Measurements from ENCODE around the gene UBD.
A peak's percentile ranks its signal among the peaks of the same experiment; 100 is the strongest.

The UBD gene

DNA sequence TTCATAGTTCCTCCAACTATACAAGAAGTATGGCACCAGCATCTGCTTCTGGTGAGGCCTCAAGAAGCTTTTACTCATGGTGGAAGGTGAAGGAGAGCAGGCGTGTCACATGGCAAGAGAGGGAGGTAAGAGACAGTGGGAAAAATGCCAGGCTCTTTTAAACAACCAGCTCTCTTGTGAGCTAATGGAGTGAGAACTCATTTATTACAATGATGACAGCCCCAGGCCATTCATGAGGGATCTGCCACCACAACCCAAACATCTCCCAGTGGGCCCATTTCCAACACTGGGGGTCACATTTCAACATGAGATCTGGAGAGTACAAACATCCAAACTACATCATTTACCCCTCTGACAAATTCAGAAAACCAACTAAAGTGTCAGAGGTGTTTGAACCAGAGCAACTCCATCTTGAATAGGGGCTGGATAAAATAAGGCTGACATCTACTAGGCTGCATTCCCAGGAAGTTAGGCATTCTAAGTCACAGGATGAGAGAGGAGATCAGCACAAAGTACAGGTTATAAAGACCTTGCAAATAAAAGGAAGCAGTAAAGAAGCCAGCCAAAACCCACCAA is 2.2 kb upstream of the UBD start:
- no peak for DNase-seq (ENCODE audit: low read depth in 2 of 2)

DNA sequence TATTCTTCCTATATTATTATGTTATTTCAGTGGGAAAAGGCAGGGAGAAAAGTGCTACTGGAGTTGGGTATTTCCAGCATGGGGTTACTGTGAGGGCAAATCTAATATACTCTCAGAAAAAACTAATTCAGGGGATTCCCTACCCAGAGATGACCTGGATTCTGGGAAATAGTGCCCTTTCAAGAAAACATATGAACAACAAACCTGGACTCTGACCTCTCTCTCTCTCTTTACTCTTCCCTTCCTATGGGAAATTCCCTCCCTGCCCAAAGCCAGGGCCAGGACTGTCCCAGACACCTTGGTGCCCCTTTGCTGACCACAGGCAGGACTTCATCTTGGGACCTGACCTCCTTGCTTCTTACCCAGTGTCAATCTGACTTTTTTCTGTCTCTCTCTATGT is 1.6 kb upstream of the UBD start:
- DNase-seq (ENCODE audit: low read depth in 2 of 2), result no peak

DNA sequence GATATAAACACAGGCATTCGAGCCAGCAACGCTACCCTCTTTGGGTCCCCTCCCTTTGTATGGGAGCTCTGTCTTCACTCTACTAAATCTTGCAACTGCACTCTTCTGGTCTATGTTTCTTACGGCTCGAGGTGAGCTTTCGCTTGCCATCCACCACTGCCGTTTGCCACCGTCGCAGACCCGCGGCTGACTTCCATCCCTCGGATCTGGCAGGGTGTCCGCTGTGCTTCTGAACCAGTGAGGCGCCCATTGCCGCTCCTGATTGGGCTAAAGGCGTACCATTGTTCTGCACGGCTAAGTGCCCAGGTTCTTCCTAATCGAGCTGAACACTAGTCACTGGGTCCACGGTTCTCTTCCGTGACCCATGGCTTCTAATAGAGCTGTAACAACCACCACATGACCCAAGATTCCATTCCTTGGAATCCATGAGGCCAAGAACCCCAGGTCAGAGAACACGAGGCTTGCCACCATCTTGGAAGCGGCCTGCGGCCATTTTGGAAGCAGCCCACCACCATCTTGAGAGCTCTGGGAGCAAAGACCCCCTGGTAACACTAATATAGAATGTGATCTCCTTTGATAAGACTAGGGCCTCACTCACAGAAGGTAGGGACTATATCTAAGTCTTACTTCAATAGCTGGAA is 973 bp downstream of the UBD start:
- no peak for DNase-seq (ENCODE audit: low read depth in 2 of 2)

DNA sequence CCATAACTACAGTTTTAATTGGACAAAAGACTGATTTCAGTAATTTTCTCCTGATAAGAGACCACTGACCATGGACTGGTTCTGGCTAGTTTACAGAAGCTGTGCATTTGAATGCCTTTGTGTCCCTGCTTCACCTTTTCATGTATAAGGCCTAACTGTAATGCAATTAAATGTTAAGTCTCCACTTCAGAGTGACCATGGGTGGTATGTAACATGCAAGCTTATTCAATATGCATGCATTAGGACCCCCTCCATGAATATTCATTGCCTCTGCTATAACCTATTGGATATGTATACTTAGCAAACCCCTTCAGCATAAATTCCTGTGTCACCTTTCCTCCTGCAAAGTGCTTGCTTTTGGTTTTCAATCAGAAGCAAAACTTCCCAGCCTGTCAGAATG is 2.2 kb downstream of the UBD start:
- DNase-seq (ENCODE audit: low read depth in 2 of 2), result no peak

DNA sequence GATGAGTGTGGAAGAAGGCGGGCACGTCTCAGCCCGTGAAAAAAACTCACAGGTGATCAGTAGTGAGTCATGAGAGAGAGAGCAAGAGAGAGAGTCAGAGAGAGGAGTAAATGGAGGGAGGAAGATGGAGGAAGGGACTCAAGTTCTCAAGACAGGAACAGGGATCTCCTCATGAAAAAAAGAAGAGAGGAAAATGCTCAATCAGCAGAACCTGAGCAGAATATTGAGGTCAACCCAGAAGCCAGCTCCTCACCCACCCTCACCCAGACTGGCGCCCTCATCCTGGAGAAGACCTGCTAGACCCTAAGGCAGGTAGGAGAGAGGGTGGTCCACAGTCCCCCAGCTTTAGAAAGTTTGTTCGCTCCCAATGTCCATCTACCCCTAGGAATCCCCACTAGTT is 4.8 kb downstream of the UBD start:
- DNase-seq (ENCODE audit: low read depth in 2 of 2), result no peak

DNA sequence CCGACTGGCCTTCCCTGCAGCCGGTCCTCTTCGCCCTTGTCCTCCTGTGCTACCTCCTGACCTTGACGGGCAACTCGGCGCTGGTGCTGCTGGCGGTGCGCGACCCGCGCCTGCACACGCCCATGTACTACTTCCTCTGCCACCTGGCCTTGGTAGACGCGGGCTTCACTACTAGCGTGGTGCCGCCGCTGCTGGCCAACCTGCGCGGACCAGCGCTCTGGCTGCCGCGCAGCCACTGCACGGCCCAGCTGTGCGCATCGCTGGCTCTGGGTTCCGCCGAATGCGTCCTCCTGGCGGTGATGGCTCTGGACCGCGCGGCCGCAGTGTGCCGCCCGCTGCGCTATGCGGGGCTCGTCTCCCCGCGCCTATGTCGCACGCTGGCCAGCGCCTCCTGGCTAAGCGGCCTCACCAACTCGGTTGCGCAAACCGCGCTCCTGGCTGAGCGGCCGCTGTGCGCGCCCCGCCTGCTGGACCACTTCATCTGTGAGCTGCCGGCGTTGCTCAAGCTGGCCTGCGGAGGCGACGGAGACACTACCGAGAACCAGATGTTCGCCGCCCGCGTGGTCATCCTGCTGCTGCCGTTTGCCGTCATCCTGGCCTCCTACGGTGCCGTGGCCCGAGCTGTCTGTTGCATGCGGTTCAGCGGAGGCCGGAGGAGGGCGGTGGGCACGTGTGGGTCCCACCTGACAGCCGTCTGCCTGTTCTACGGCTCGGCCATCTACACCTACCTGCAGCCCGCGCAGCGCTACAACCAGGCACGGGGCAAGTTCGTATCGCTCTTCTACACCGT is 6.1 kb downstream of the UBD start:
- peak in 1 of 2 experiments; percentile 6 for DNase-seq (ENCODE audit: low read depth in 2 of 2)

DNA sequence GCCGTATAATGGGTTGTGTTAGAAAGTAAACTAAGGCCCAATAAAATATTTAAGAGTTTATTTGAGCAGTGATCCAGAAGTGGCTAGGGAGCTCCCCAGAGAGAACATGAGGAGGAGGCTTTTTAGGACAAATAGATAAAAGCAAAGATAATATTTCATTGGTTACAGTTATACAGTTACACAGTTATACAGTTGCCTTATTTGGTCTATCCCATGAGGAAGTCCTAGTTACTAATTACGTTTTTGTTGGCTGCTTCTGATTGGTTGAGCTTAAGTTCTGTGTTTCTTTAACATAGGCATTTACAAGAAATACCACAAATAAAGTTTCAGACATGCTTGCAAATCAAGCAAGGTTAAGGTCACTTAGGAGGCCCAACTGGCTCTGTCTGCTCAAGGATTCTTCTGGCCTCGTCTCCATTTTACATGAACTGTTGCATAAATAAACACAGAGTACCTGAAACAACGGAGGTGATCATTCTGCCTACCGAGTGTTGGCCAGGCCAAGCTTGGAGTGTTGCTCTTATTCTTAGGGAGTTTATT is 7.0 kb downstream of the UBD start:
- peak; percentile 6 to 13 for DNase-seq (ENCODE audit: low read depth in 2 of 2)

DNA sequence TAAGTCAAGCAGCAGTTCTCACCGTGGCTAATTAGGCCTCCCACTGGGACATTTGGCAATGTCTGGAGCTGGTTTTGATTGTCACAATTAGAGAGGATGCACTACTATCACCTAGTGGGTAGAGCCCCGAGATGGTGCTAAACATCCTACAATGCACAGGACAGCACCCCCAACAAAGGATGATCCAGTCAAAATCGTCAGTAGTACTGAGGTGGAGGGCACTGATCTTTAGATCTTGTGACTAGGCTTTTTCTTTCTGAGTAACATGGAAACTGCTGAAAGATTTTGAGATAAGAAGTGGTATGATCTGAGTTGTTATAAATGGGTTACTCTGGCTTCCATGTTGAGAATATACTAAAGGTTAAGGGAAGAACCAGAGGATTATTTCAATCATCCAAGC is 12.0 kb downstream of the UBD start:
- no peak for DNase-seq (ENCODE audit: low read depth in 2 of 2)

DNA sequence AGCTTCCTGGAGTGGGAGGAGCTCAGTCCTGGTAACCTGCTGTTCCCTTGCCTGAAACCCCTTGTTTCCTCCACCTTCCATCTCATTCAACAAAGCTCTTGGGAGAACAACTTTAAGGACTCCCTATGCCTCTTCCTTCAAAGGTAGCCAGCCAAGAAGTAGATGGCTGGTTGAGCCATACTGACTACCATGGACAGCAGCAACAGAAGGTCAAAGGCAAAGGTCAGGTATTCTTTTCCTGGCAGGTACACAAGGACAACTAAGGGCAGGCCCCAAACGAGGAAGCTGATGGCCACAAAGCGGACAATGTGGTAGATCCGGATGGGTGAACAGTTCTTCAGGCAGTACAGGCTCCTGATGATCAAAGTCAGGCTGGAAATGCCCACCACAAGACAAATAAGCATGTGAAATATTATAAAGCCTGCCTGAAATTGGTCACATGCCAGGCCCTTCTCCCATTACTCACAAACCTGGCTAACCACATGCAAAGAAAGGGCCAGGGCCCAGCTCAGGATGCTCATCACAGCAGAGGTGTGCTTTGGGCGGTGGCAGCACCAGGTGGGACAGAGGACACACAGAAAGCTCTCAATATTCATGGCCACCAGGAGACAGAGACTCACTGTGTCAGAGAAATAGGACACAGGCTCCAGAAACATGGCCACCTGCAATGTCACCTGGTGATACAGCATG is 21.7 kb downstream of the UBD start:
- DNase-seq (ENCODE audit: low read depth in 2 of 2), result no peak

DNA sequence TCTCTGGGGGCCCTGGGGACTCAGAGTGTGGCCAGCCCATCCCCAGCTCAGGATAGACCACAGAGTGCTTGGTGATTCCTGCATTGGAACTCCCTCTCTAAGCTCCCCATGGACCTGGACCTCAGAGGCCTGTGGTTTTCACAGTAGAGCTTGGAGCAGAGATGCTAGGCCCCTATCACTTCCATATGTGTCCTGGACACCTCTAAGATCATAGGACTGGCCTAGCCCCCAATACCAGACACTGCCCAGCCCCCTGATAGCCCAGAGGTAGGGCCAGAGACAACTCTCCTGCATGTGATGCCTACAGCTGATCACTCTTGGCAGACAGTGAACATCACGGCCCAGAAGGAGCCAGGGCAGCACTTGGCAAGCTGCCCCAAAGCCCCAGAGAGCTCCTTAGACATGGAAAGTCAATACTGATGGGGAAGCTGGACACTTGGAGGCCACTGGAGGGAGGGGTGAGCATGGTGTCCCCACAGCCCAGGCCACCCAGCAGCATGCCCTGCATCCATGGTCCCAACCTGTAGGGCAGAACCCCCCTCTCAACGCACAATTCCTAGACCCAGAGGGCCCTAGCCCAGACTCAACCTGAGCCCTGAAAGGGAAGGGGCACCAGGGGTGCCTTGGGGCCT is 27.1 kb downstream of the UBD start:
- DNase-seq (ENCODE audit: low read depth in 2 of 2), result no peak

DNA sequence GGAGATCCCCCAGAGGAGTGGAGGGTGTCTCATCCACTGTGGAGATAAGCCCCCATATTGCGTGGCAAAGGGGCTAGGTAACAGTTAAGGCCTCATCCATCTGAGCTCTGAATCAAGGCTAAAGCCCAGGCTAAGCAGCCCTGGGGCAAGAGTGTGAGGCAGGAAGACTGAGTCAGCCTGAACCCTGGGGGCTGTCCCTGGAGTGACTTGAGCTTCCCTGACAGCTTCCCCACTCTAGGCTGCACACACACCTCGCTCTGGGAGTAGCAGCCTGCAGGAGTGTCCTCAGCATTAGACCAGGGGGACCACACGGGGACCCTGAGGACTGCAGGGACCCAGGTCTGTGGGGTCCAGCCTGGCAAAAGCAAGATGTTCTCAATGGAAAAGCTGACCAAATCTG is 27.9 kb downstream of the UBD start:
- no peak for DNase-seq (ENCODE audit: low read depth in 2 of 2)

DNA sequence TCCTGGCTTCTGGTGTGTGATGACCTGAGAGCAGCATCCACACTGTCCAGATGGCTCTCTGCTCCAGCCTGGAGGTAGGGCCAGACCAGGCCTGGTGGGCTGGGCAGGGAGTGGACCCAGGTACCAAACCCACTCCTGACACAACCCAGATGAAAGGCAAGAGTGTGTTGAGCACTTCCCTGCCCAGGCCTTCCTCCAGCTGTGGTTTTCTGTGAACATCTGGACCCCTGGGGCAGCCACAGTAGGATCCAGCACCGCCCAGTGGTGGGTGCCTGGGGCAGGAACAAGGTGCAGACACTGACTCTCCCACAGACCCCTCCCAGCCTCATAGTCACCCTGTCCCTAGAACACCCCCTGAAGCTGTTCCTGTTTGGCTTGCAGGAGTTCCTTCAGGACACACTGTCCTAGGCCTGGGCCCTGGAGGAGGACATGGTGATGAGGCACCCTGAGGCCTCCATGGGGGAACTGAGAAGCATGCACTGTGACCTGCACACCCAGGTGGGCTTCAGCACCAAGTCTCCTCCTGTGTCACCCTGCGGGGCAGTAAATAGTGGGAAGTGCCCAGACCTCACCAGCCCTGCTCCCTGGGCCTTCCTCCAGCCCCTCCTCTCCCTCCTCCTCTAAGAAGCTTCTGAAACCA is 28.7 kb downstream of the UBD start:
- DNase-seq (ENCODE audit: low read depth in 2 of 2), result no peak

DNA sequence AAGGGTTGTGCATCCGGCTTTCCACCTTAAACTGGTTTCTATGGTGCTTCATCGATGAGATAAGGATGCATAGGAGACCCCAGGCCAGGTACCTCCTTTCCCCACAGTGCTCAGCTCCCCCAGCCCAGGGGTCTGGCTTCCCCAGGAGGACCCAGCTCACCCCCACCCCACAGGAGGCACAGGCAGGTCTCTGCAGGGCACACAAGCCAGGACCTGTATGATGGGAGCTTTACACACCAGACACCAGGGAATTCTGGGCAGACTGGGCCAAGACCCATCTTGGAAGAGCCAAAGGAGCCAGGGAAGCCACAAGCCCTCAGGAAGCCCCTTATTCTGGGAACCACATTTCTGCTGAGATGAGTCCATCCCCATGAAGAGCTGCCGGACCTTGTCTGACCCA is 29.6 kb downstream of the UBD start:
- DNase-seq (ENCODE audit: low read depth in 2 of 2), result no peak

DNA sequence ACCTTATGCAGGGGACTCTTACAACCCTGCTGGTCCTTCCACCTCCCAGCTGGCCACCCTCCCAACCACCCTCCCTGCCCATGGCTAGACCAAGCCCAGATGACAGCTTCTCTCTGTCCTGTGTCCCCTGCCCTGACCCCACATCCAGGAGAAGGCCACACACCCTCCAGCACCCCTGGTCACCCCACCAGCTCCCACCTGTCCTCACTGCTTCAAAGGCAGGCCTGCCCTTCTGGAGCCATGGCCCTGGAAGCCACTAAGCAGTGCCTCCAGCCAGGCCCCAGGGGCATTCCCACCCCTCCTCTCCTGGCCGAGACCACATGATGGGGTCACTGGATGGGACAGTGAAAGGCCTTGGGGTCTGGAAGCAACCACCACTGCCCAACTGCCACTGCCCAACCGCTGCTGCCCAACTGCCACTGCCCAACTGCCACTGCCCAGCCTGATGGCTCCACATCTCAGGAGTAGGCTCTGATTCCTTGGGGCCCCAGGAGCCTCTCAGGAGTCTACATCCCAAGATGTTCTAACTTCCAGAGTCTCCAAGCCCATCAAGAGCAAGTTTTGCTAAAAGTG is 30.5 kb downstream of the UBD start:
- no peak for DNase-seq (ENCODE audit: low read depth in 2 of 2)

DNA sequence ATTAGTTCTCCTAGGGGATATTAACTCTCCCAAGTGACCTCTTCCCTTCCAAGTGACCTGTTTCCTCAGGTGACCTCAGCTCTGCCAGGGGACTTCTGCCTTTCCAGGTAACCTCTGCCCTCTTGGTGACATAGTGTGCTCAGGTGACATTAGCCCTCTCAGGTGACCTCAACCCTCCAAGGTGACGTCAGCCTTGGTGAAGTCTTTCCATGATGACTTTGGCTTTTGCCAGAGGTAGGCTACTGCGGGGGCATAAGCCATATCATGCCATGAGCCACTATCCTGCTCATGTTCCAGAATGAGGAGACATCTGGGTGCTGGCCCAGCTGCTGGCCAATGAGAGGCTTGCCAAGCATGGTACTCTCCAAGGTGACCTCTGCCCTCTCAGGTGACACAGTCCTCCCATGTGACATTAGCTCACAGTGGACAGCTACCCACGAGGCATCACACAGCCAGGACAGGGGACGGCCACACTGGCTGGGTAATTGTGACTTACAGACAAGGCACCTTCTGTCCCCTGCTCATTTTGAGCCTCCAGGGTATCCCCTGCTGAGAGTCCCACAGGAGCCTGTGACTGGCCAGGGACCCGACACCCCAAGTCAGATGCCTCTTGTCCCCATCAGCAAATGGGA is 31.1 kb downstream of the UBD start:
- no peak for DNase-seq (ENCODE audit: low read depth in 2 of 2)

DNA sequence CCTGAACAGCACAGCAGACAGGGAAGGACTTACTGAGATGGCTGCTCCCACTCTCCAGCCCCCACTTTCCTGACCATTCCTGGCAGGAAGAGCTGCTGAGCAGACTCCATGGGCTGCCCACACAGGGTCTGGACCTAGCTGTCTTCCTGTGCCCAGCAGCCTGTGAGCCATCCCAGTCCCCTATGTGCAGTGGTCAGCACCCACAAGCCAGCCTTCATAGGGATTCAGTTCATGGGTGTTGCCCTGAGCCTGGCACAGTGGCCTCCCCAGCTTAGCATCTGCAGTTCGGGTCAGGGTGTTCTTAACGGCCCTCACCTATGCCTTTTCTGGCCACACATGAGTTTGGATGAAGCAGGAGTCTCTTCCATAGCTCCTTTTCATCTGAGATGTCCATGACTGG is 32.0 kb downstream of the UBD start:
- no peak for DNase-seq (ENCODE audit: low read depth in 2 of 2)

DNA sequence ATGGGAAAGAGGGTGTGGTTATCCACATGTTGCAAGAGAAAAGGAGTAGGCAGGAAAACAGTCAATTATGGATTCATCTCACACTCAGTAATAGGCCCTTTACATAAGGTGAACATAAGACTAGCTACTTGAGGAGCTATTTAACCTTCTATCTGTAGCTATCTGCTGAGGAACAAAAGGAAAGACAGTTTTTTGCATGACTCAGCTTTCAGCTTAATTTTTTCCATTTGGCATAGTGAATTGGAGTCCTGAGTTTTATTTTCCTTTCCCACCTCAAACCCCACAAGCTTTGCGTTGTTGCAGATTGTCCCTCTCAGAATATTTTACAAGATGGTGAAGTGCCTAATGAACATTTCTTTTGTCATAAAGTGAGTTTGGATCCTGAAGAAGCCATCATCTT is 32.4 kb downstream of the UBD start:
- no peak for DNase-seq (ENCODE audit: low read depth in 2 of 2)

DNA sequence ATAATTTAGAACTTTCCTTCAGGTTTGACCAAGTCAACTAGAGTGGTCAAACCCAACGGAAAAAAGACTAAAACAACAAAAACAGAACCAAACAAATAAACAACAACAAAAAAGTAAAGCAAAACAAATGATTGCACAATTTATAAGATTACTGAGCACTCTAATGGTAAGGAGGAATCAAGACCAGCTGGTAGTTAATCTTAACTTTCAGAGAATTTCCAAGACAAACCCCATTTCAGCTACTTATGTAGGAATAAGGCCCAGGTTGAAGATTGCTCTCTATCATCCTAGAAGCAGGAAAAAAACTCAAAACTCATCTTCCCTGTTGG is 34.3 kb downstream of the UBD start:
- no peak for DNase-seq (ENCODE audit: low read depth in 2 of 2)

DNA sequence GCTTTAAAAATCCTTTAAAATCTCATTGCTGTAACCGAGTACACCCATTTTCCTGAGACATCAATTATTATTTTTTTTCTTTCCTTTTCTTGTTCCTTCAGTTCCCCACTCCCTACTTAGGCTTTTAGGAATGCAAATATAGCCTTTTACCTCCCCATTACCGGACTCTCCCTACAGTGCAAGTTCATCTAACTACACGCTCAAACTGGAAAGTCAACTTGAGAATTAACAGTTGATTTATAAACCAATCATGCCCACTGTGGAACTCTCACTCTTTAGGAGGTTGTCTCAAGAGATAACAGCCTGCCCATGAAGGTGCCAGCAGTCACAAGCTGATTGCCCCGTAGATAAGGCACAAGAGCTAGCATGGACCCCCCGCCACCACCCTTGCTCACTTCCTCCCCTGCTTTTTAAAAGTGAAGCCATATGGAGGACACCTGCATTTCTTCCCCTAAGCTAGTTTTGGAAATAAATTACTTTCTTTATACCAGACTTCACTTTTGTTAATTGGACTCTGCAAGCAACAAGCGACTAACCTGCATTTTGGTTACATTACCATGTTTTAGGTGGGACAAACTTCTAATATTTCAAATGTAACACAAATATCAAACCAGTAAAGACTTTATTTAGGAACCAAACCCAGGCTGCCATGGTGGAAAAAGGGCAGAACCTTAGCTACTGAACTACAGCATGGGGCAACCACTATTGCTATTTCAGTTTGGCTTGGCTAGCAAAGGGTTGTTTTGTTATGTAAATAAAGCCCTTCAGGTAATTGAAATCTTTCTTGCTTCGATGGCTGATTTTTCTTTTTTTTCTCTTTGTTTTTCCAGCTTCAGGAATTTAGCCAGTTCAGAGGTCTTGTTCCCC is 34.9 kb downstream of the UBD start:
- no peak for DNase-seq (ENCODE audit: low read depth in 2 of 2)

DNA sequence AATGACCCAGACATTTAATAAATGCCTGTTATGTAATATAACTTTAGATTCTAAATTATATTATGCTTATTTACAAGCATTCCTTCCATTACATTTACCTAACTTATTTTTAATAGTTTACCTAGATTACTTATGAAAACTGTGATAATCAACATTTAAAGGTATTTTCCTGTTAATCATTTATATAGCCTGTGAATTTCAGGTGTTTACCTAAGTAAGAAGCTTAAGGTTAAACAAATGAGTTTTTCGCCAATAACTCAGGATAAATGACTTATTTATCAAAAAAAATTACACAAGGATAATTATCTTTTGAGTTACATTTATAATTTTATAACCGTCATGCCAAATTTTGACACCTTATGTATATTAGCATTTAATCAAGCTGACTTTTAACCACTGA is 35.5 kb downstream of the UBD start:
- no peak for DNase-seq (ENCODE audit: low read depth in 2 of 2)

Measured in fibroblast of skin of left quadriceps (primary cell).